Activated T-helper 17 cell treated with anti-CD3 and anti-CD28 coated beads, Interleukin-2, amount 50 U/mL, for 72 hours (primary cell): ENCODE data around the gene INTS1. TPM values are rescaled to one million over a fixed set of nuclear protein-coding genes. Genes with fewer than 3 reads are reported as not detected.
A peak's percentile ranks its signal among the peaks of the same experiment; 100 is the strongest.

ENCODE experiments used
- ATAC-seq: fragments of 150-1000 bp; cut with Tn5 transposase; replicated peaks from 2 replicates; pipeline ENCODE4 v1.10.0; 2021; ENCODE audit warnings: mild to moderate bottlenecking, moderate library complexity
- H3K27ac Mint-ChIP-seq: one replicate; pipeline ENCODE4 v1.8.0; 2022; ENCODE audit warnings: mixed read lengths
- H3K27me3 Mint-ChIP-seq: one replicate; pipeline ENCODE4 v1.8.0; 2022; ENCODE audit warnings: mixed read lengths
- H3K36me3 Mint-ChIP-seq: one replicate; pipeline ENCODE4 v1.8.0; 2022; ENCODE audit warnings: low read depth, mild to moderate bottlenecking, mixed read lengths
- H3K4me1 Mint-ChIP-seq: one replicate; pipeline ENCODE4 v1.8.0; 2022; ENCODE audit warnings: mixed read lengths
- H3K4me3 Mint-ChIP-seq: one replicate; pipeline ENCODE4 v1.8.0; 2022; ENCODE audit warnings: mild to moderate bottlenecking, mixed read lengths
- H3K9me3 Mint-ChIP-seq: one replicate; pipeline ENCODE4 v1.8.0; 2022; ENCODE audit warnings: mixed read lengths
- total RNA-seq, 2 donors: library from RNA; stranded (reverse); gene quantifications; one replicate each; pipeline ENCODE4 v1.2.3, GENCODE V29; 2022

INTS1 gene
- total RNA-seq, 2 donors from 2014 or later = 116 to 147 TPM

- H3K4me3 Mint-ChIP-seq = no peak overlapping the region
- no peak overlapping the region for H3K27ac Mint-ChIP-seq
- peak; percentile 80 for ATAC-seq
- H3K9me3 Mint-ChIP-seq = no peaks in the 10 kb centered on the region
- H3K36me3 Mint-ChIP-seq = no peaks in the 10 kb centered on the region
- H3K27me3 Mint-ChIP-seq = peaks cover 3% of the 10 kb centered on the region
- peaks cover 4% of the 10 kb centered on the region for H3K4me1 Mint-ChIP-seq
Measured at GRCh38 chr7:1432411-1433082, 71.6 kb downstream of the INTS1 start.

- H3K36me3 Mint-ChIP-seq = no peaks in the 10 kb centered on the region
- H3K27me3 Mint-ChIP-seq = peaks cover 3% of the 10 kb centered on the region
- H3K4me1 Mint-ChIP-seq = peaks cover 4% of the 10 kb centered on the region
- no peak for ATAC-seq
- no peak overlapping the region for H3K4me3 Mint-ChIP-seq
- no peaks in the 10 kb centered on the region for H3K9me3 Mint-ChIP-seq
- H3K27ac Mint-ChIP-seq = no peak overlapping the region
Measured at GRCh38 chr7:1431634-1432380, 72.4 kb downstream of the INTS1 start.

DNA sequence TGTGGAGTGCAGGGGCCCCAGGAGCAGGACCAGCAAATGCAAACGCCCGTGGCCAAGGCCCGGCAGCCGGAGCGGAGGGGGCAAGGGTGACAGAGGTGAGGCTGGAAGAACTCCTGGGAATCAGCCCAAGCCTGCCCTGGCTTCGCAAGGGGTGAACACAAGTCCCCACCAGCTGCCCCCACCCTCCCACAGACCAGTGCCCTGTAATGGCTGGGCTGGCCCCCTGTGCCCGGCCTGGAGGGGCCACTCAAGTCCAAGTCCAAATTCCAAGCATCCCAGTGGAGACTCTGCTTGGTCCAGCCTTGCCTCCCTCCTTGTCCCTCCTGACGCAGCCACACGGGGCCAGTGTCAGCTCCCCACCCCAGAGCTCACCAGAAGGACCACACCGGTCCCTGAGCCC is 73.0 kb downstream of the INTS1 start:
- no peaks in the 10 kb centered on the region for H3K9me3 Mint-ChIP-seq
- no peak for ATAC-seq
- no peaks in the 10 kb centered on the region for H3K36me3 Mint-ChIP-seq
- H3K27ac Mint-ChIP-seq = no peak overlapping the region
- H3K4me3 Mint-ChIP-seq = no peak overlapping the region
- peaks cover 3% of the 10 kb centered on the region for H3K27me3 Mint-ChIP-seq
- H3K4me1 Mint-ChIP-seq = peaks cover 4% of the 10 kb centered on the region

DNA sequence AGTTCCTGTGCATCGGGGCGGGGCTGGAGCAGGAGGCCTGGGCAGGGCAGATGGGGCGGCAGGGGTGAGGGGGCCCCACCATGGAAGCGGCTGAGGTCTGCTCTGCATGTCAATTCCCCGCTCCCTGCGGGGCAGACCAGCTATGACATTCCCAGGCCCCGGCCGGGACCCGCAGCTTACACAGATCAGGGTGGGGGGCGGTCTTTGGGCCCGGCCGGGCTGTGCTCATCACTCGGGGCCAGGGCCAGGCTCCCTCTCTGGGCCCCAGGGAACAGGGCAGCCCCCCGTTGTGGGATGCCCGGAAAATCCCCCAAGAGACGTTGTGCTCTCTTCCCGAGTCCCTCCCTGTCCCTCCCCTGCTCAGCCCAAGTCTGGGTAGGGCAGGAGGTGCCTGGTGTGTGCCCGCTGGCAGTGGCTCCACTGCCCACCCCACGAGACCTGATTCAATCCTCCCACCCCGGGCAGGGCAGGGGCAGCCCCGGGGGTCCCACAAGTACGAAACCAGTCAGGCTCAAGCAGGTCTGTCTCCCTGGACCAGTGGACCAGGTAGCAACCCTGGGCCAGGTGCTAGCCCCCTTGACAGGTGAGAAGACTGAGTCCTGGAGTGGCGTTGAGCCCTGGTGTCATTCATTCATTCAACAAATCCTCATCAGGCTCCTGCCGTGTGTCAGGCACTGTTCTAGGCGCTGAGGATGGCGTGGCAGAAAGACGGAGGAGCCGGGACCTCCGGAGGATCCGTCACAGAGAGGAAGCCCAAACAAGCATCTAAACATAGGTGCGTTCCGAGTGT is 73.9 kb downstream of the INTS1 start:
- H3K4me1 Mint-ChIP-seq = peaks cover 4% of the 10 kb centered on the region
- no peaks in the 10 kb centered on the region for H3K9me3 Mint-ChIP-seq
- no peak overlapping the region for H3K27ac Mint-ChIP-seq
- H3K36me3 Mint-ChIP-seq = no peaks in the 10 kb centered on the region
- no peak overlapping the region for H3K4me3 Mint-ChIP-seq
- ATAC-seq = no peak
- peaks cover 3% of the 10 kb centered on the region for H3K27me3 Mint-ChIP-seq

GRCh38 chr7:1428941-1429501 is 75.2 kb downstream of the INTS1 start:
- H3K9me3 Mint-ChIP-seq = no peaks in the 10 kb centered on the region
- H3K4me3 Mint-ChIP-seq = no peak overlapping the region
- no peaks in the 10 kb centered on the region for H3K36me3 Mint-ChIP-seq
- no peak for ATAC-seq
- H3K27me3 Mint-ChIP-seq = peaks cover 3% of the 10 kb centered on the region
- no peak overlapping the region for H3K27ac Mint-ChIP-seq
- H3K4me1 Mint-ChIP-seq = peaks cover 4% of the 10 kb centered on the region

DNA sequence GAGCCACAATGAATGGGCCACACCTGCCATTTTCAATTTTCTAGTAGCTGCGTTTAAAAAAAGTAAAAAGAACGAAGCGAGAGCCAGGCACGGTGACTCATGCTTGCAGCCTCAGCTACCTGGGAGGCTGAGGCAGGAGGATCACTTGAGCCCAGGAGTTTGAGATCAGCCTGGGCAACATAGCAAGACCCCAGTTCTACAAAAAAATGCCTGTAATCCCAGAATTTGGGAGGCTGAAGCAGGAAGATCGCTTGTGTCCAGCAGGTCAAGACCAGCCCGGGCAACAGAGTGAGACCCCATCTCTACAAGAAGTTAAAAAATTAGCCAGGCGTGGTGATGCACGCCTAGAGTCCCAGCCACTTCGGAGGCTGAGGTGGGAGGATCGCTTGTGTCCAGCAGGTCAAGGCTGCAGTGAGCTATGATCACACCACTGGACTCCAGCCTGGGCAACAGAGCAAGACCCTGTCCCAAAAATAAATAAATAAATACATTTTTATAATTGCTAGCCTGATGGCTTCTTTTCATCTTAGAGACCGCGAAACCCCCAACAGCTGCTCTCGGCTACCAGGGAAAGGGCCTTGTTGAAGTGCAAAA is 77.0 kb downstream of the INTS1 start:
- H3K27me3 Mint-ChIP-seq = peaks cover 10% of the 10 kb centered on the region
- no peak overlapping the region for H3K4me3 Mint-ChIP-seq
- H3K4me1 Mint-ChIP-seq = peaks cover under 1% of the 10 kb centered on the region
- no peaks in the 10 kb centered on the region for H3K9me3 Mint-ChIP-seq
- no peak overlapping the region for H3K27ac Mint-ChIP-seq
- no peak for ATAC-seq
- H3K36me3 Mint-ChIP-seq = no peaks in the 10 kb centered on the region

DNA sequence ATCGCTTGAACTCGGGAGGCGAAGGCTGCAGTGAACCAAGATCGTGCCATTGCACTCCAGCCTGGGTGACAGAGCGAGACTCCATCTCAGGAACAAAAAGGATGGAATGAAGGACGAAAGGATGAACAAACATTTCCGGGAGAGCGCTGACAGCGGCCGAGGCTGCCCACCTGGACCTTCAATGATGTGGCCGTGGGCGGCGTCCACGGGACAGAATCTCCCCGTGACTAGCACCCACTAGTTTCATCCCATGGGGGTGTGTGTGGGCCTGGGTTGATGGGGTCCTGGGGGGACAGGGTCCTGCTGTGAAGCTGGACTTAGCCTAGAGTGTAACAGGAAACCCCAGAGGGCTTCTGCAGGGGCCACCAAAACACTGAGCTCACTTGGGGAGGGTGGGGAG is 77.7 kb downstream of the INTS1 start:
- no peaks in the 10 kb centered on the region for H3K4me1 Mint-ChIP-seq
- no peaks in the 10 kb centered on the region for H3K9me3 Mint-ChIP-seq
- H3K36me3 Mint-ChIP-seq = no peaks in the 10 kb centered on the region
- H3K27ac Mint-ChIP-seq = no peak overlapping the region
- no peak for ATAC-seq
- peaks cover 10% of the 10 kb centered on the region for H3K27me3 Mint-ChIP-seq
- H3K4me3 Mint-ChIP-seq = no peak overlapping the region

DNA sequence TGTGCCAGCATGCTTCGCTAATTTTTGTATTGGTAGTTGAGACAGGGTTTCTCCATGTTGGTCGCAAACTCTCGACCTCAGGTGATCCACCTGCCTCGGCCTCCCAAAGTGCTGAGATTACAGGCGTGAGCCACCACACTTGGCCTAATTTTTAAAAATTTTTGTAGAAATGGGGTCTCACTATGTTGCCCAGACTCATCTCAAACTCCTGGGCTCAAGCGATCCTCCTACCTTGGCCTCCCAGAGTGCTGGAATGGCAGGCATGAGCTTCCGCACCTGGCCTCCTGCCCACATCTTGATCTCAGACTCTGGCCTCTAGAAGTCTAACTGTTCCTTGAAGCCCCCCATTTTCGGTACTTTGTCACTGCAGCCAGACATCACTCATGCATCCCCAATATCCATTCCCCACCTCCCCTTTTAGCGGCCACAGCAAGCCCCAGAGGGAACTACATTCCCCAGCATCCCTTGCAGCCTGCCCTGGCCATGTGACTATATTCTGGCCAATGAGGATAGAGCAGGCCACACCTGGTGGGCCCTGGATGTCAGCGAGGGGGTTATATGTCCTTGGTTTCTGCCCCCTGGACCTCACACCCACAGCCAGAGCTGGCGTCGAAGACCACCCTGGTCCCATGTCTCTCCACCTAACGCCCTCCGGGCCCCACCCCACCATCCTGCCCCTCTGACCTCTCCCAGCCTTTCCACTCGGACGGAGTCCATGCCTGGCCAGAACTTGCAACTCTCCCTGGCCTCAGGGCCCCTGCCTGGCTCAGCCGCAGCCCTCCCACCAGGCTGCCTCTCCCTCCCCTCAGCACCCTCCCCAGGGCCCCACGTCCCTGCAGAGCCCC is 78.7 kb downstream of the INTS1 start:
- no peaks in the 10 kb centered on the region for H3K9me3 Mint-ChIP-seq
- H3K36me3 Mint-ChIP-seq = no peaks in the 10 kb centered on the region

DNA sequence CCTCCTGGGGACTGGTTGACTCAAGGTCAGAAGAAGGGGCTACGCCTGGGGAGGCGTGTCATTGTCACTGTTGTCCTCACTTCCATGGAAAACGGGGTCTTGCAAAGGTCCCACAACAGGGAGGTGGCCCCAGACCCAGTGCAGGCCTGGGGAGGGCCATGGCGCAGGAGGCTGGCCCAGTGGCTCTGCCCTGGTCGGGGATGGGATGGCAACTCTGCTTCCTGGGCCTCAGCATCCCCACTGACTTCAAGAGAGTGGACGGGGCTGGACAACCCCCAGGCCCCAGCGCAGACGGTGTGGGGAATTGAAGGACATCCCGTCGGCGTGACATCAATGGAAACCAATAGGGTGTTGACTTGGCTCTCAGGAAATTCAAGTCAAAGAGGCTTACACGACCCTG is 80.1 kb downstream of the INTS1 start:
- no peak for ATAC-seq
- Mint-ChIP-seq H3K27me3 (peaks cover 10% of the 10 kb centered on the region), H3K36me3 (no peaks in the 10 kb centered on the region), H3K4me3 (no peak overlapping the region), H3K4me1 (no peaks in the 10 kb centered on the region), H3K27ac (no peak overlapping the region), H3K9me3 (no peaks in the 10 kb centered on the region)

More for the DNA sequence above, 78.7 kb downstream of the INTS1 start:
- H3K27ac Mint-ChIP-seq = no peak overlapping the region
- H3K4me3 Mint-ChIP-seq = no peak overlapping the region
- peaks cover 10% of the 10 kb centered on the region for H3K27me3 Mint-ChIP-seq
- no peaks in the 10 kb centered on the region for H3K4me1 Mint-ChIP-seq
- no peak for ATAC-seq

DNA sequence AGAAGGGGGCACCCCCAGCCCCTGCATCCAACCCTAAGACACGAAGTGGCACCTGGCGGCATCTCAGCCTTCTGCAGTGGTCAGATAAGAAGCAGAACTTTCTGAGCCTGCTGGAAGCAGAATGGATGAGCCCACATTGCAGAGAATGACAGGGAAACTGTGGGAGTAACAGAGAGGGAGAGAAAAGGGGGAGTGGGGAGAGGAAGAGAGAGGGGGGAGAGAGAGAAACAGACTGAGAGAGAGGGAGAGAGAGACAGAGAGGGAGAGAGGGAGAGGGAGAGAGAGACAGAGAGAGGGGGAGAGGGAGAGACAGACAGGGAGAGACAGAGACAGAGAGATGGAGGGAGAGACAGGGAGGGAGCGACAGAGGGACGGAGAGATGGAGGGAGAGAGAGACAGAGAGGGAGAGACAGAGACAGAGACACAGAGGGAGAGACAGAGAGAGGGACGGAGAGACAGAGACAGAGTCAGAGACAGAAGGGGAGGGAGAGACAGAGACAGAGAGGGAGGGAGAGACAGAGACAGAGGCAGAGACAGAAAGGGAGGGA is 80.9 kb downstream of the INTS1 start:
- Mint-ChIP-seq H3K4me1 (peaks cover 3% of the 10 kb centered on the region), H3K36me3 (no peaks in the 10 kb centered on the region), H3K9me3 (no peaks in the 10 kb centered on the region), H3K27me3 (peaks cover 10% of the 10 kb centered on the region), H3K27ac (no peak overlapping the region), H3K4me3 (no peak overlapping the region)
- ATAC-seq = no peak

DNA sequence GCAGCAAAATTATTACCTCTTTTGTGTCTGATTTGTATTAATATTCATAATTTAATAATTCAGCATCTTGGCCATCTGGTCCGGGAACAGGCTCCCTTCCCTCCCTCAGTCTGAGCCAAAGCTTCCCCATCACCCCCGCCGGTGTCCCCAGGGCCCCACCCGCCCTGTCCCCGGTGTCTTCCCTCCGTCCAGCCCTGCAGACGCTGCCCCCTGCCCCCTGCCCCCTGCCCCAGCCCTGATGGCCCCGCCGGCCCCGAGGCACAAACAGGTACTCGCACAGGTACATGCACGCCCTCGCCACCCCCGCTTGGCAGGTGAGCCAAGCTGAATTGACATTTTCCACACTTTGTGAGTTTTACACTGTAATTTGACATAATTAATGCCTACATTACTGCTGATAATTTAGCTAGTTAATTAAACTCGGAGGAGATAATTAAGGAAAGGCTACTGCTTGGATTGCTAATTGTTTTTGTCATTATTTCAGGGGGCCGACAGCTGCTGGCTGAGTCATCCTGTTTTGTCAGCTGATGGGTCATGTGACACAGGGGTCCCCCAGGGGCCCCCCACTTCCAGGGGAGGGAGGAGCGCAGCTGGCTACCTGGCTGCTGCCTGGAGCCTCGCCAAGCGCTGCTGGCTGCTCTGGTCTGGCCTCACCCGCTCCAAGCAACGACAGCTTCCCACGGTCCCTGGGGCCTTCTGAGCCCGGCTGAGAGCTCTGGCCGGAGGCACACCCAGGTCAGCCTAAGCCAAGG is 81.5 kb downstream of the INTS1 start:
- H3K36me3 Mint-ChIP-seq = no peaks in the 10 kb centered on the region
- H3K9me3 Mint-ChIP-seq = no peaks in the 10 kb centered on the region
- H3K4me3 Mint-ChIP-seq = no peak overlapping the region
- no peak for ATAC-seq
- H3K27ac Mint-ChIP-seq = no peak overlapping the region
- H3K27me3 Mint-ChIP-seq = peaks cover 10% of the 10 kb centered on the region
- H3K4me1 Mint-ChIP-seq = peaks cover 8% of the 10 kb centered on the region

GRCh38 chr7:1421946-1422345 is 82.2 kb downstream of the INTS1 start:
- H3K4me1 Mint-ChIP-seq = peaks cover 14% of the 10 kb centered on the region
- H3K9me3 Mint-ChIP-seq = no peaks in the 10 kb centered on the region
- no peak overlapping the region for H3K4me3 Mint-ChIP-seq
- H3K27ac Mint-ChIP-seq = no peak overlapping the region
- H3K27me3 Mint-ChIP-seq = peaks cover 10% of the 10 kb centered on the region
- H3K36me3 Mint-ChIP-seq = no peaks in the 10 kb centered on the region
- ATAC-seq = no peak
